ENCODE results near the gene CSAD. TPM values are rescaled to one million over a fixed set of nuclear protein-coding genes. Genes with fewer than 3 reads are reported as not detected.

CSAD gene
- total RNA-seq, 1 experiment from 2014 or later, result 15.4 TPM

- ChIA-PET POLR2A (no interaction called here), CTCF (no interaction called here)
- H3K27ac ChIP-seq (ENCODE audit: low read length), result no peak overlapping the region
- in situ Hi-C loops (cut with HindIII; ENCODE audit: low pct_unique_long_range_greater_than_20kb, low sequenced_read_pairs) (no loop called here), intact Hi-C loops (cut with micrococcal nuclease; ENCODE audit: unreplicated experiment) (no loop called here)
- no peak for TF ChIP-seq CTCF (IDR thresholded peaks at IDR 0.05)
- DNase-seq (ENCODE audit: low read depth, low spot score), result no peak
- H3K4me3 ChIP-seq (ENCODE audit: low read depth in 2 of 2, low read length in 2 of 2), result no peak overlapping the region
- H3K27me3 ChIP-seq (ENCODE audit: control insufficient read depth, insufficient read depth, low read length), result no peaks in the 10 kb centered on the region
- no peaks in the 10 kb centered on the region for H3K9me3 ChIP-seq (ENCODE audit: control insufficient read depth, insufficient read depth, low read depth, low read length)
- no TSS peak for BruUV-seq (replicated peaks)
- ATAC-seq, result no peak
- H3K36me3 ChIP-seq (ENCODE audit: control insufficient read depth, insufficient read depth, low read length), result no peaks in the 10 kb centered on the region
- H3K4me1 ChIP-seq (ENCODE audit: control insufficient read depth, insufficient read depth, low read length), result no peaks in the 10 kb centered on the region
These were observed 13.4 kb upstream of the CSAD start for GRCh38 chr12:53193985-53194716.

GRCh38 chr12:53193040-53193439, 12.3 kb upstream of the CSAD start:
- BruUV-seq (replicated peaks), result no TSS peak
- Histone ChIP-seq H3K36me3 (ENCODE audit: control insufficient read depth, insufficient read depth, low read length) (no peaks in the 10 kb centered on the region), H3K4me1 (ENCODE audit: control insufficient read depth, insufficient read depth, low read length) (no peaks in the 10 kb centered on the region), H3K27ac (ENCODE audit: low read length) (no peak overlapping the region), H3K4me3 (ENCODE audit: low read depth in 2 of 2, low read length in 2 of 2) (no peak overlapping the region), H3K27me3 (ENCODE audit: control insufficient read depth, insufficient read depth, low read length) (no peaks in the 10 kb centered on the region), H3K9me3 (ENCODE audit: control insufficient read depth, insufficient read depth, low read depth, low read length) (no peaks in the 10 kb centered on the region)
- in situ Hi-C loops (cut with HindIII; ENCODE audit: low pct_unique_long_range_greater_than_20kb, low sequenced_read_pairs), result no loop called here
- POLR2A ChIA-PET, result no interaction called here
- no peak for DNase-seq (ENCODE audit: low read depth, low spot score)
- intact Hi-C loops (cut with micrococcal nuclease; ENCODE audit: unreplicated experiment), result no loop called here
- no peak for TF ChIP-seq REST (IDR thresholded peaks at IDR 0.05; ENCODE audit: insufficient read depth in 1 of 2, low read depth in 2 of 2, low read length in 1 of 2)
- no peak for TF ChIP-seq POLR2AphosphoS5 (IDR thresholded peaks at IDR 0.05; ENCODE audit: low read depth, low read length)
- no peak for TF ChIP-seq CTCF (IDR thresholded peaks at IDR 0.05)
- TF ChIP-seq SIN3A (IDR thresholded peaks at IDR 0.05; ENCODE audit: borderline replicate concordance, insufficient read depth, low read depth, low read length), result no peak
- no peak for TF ChIP-seq TCF7L2 (IDR thresholded peaks at IDR 0.05; ENCODE audit: low read depth, low read length)
- CTCF ChIA-PET, result no interaction called here
- ATAC-seq, result no peak
